Activated CD8-positive, alpha-beta T cell treated with anti-CD3 and anti-CD28 coated beads for 36 hours (primary cell): Measurements from ENCODE around the gene SLC6A1. TPM values are rescaled to one million over a fixed set of nuclear protein-coding genes. Genes with fewer than 3 reads are reported as not detected.

Source experiments
- ATAC-seq: fragments of 200-7000 bp; cut with Tn5 transposase; one replicate; pipeline ENCODE4 v1.10.0; 2021; ENCODE audit warnings: mild to moderate bottlenecking, moderate library complexity
- CTCF ChIA-PET: fragments of 350-600 bp; sonication (Branson Sonifier 250); formaldehyde crosslinking; loops from one replicate; lab custom pipeline; 2021; ENCODE audit warnings: antibody characterized with exemption; lab: Charles Lee
- POLR2A ChIA-PET: fragments of 350-600 bp; sonication (Branson Sonifier 250); formaldehyde crosslinking; loops from one replicate; lab custom pipeline; 2021; ENCODE audit warnings: antibody characterized with exemption; lab: Charles Lee
- DNase-seq: peaks from one replicate; pipeline ENCODE4 v3.0.0-alpha.2; 2020
- H3K27ac Mint-ChIP-seq: one replicate; pipeline ENCODE4 v1.8.0; 2021; ENCODE audit warnings: mild to moderate bottlenecking, mixed read lengths
- H3K27me3 Mint-ChIP-seq: one replicate; pipeline ENCODE4 v1.8.0; 2021; ENCODE audit warnings: mixed read lengths
- H3K36me3 Mint-ChIP-seq: one replicate; pipeline ENCODE4 v1.8.0; 2021; ENCODE audit warnings: low read depth, mixed read lengths
- H3K4me1 Mint-ChIP-seq: one replicate; pipeline ENCODE4 v1.8.0; 2021; ENCODE audit warnings: low read depth, mixed read lengths
- H3K4me3 Mint-ChIP-seq: one replicate; pipeline ENCODE4 v1.8.0; 2021; ENCODE audit warnings: mild to moderate bottlenecking, moderate library complexity, mixed read lengths
- H3K9me3 Mint-ChIP-seq: one replicate; pipeline ENCODE4 v1.8.0; 2021; ENCODE audit warnings: mixed read lengths
- CTCF ChIP-seq: fragments of 200-600 bp; IDR thresholded peaks from one replicate; pipeline ENCODE4 v1.8.0; 2022; ENCODE audit warnings: antibody characterized with exemption, mild to moderate bottlenecking
- intact Hi-C: fragments of 100-400 bp; cut with micrococcal nuclease; formaldehyde crosslinking; loops from one replicate; pipeline ENCODE4 v1.10.0; 2022
- total RNA-seq, 2 experiments: library from RNA; stranded (reverse); gene quantifications; one replicate each; pipeline ENCODE4 v1.2.3, GENCODE V29; 2021

Gene SLC6A1
- total RNA-seq, 2 experiments from 2014 or later, result not detected

- TF ChIP-seq CTCF, result no peak
- H3K27me3 Mint-ChIP-seq, result peaks cover 7% of the 10 kb centered on the region
- no peak overlapping the region for H3K27ac Mint-ChIP-seq
- H3K9me3 Mint-ChIP-seq, result no peaks in the 10 kb centered on the region
- ATAC-seq (no peak), DNase-seq (no peak)
- ChIA-PET CTCF (interaction anchor here (1.3 to 1.8 kb wide), 2 partner anchors 13 to 25 kb away, joined by 3 to 5 read pairs; no protein-coding TSS in a partner anchor), POLR2A (no interaction called here)
- H3K4me1 Mint-ChIP-seq, result no peaks in the 10 kb centered on the region
- intact Hi-C loops, result no loop called here
- no peaks in the 10 kb centered on the region for H3K36me3 Mint-ChIP-seq
- no peak overlapping the region for H3K4me3 Mint-ChIP-seq
These were observed 34.4 kb upstream of the SLC6A1 start for GRCh38 chr3:10957976-10958749.

GRCh38 chr3:10960255-10960654 lies 32.3 kb upstream of the SLC6A1 start:
- H3K4me1 Mint-ChIP-seq, result no peaks in the 10 kb centered on the region
- no peaks in the 10 kb centered on the region for H3K36me3 Mint-ChIP-seq
- ATAC-seq (no peak), DNase-seq (no peak)
- no peaks in the 10 kb centered on the region for H3K9me3 Mint-ChIP-seq
- ChIA-PET POLR2A (no interaction called here), CTCF (interaction anchor here (1.2 kb wide), 1 partner anchor 19 kb away, joined by 4 read pairs; no protein-coding TSS in a partner anchor)
- H3K4me3 Mint-ChIP-seq, result no peak overlapping the region
- H3K27me3 Mint-ChIP-seq, result peaks cover 11% of the 10 kb centered on the region
- intact Hi-C loops, result no loop called here
- no peak for TF ChIP-seq CTCF
- no peak overlapping the region for H3K27ac Mint-ChIP-seq

GRCh38 chr3:10961921-10962320 lies 30.6 kb upstream of the SLC6A1 start:
- ChIA-PET POLR2A (no interaction called here), CTCF (interaction anchor here (3.3 kb wide), 1 partner anchor 98 kb away, joined by 8 read pairs; no protein-coding TSS in a partner anchor)
- no peaks in the 10 kb centered on the region for H3K36me3 Mint-ChIP-seq
- intact Hi-C loops, result no loop called here
- H3K9me3 Mint-ChIP-seq, result no peaks in the 10 kb centered on the region
- no peak overlapping the region for H3K4me3 Mint-ChIP-seq
- no peak for ATAC-seq
- H3K4me1 Mint-ChIP-seq, result no peaks in the 10 kb centered on the region
- no peak overlapping the region for H3K27ac Mint-ChIP-seq
- peaks cover 14% of the 10 kb centered on the region for H3K27me3 Mint-ChIP-seq
- TF ChIP-seq CTCF, result no peak
- no peak for DNase-seq

- CTCF ChIA-PET, result interaction anchor here (1.0 to 3.3 kb wide), 2 partner anchors 21 to 98 kb away, joined by 3 to 8 read pairs; no protein-coding TSS in a partner anchor
- TF ChIP-seq CTCF, result no peak
- POLR2A ChIA-PET, result no interaction called here
- H3K27ac Mint-ChIP-seq, result no peak overlapping the region
- no peak overlapping the region for H3K4me3 Mint-ChIP-seq
- H3K36me3 Mint-ChIP-seq, result no peaks in the 10 kb centered on the region
- peaks cover 14% of the 10 kb centered on the region for H3K27me3 Mint-ChIP-seq
- DNase-seq (no peak), ATAC-seq (no peak)
- H3K9me3 Mint-ChIP-seq, result no peaks in the 10 kb centered on the region
- intact Hi-C loops, result no loop called here
- no peaks in the 10 kb centered on the region for H3K4me1 Mint-ChIP-seq
These were observed 30.0 kb upstream of the SLC6A1 start for GRCh38 chr3:10962481-10963036.
